KMS-11 (cell line): ENCODE measurements around the gene FRMPD2.
"Not testable (repeated sequence)": the region's sequence is repeated elsewhere in the genome, so short reads cannot be mapped to it uniquely, and the experiment has no call there.

Experiments
- H2AFZ ChIP-seq: fragments of 200-600 bp; sonication (generic); 2 replicates; pipeline ENCODE4 v1.6.1; 2016; ENCODE audit warnings: antibody characterized with exemption, mixed run types, low read depth
- H3K27ac ChIP-seq: fragments of 200-600 bp; sonication (generic); 2 replicates; pipeline ENCODE4 v1.6.1; 2016; ENCODE audit warnings: mild to moderate bottlenecking, mixed run types
- H3K27me3 ChIP-seq: fragments of 200-600 bp; sonication (generic); 2 replicates; pipeline ENCODE4 v1.6.1; 2017; ENCODE audit warnings: mild to moderate bottlenecking, low read depth, mixed run types, moderate library complexity; ENCODE audit not compliant: insufficient read depth
- H3K36me3 ChIP-seq: fragments of 200-600 bp; sonication (generic); 2 replicates; pipeline ENCODE4 v1.6.1; 2017; ENCODE audit warnings: mild to moderate bottlenecking, mixed run types; ENCODE audit not compliant: insufficient read depth
- H3K4me1 ChIP-seq: fragments of 200-600 bp; sonication (generic); 2 replicates; pipeline ENCODE4 v1.6.1; 2016; ENCODE audit warnings: mild to moderate bottlenecking, low read depth, mixed run types; ENCODE audit not compliant: poor library complexity, severe bottlenecking
- H3K4me2 ChIP-seq: fragments of 200-600 bp; sonication (generic); 2 replicates; pipeline ENCODE4 v1.7.0; 2016; ENCODE audit warnings: mild to moderate bottlenecking, mixed run types
- H3K4me3 ChIP-seq: fragments of 200-600 bp; sonication (generic); IDR thresholded peaks from 2 replicates; pipeline ENCODE4 v1.6.1; 2017; ENCODE audit warnings: low read depth, low read length, mixed read lengths; ENCODE audit not compliant: insufficient read depth
- H3K79me2 ChIP-seq: fragments of 200-600 bp; sonication (generic); 2 replicates; pipeline ENCODE4 v1.6.1; 2016; ENCODE audit warnings: low read depth, mixed run types; ENCODE audit not compliant: insufficient read depth
- H3K9ac ChIP-seq: fragments of 200-600 bp; sonication (generic); 2 replicates; pipeline ENCODE4 v1.6.1; 2016; ENCODE audit warnings: mild to moderate bottlenecking, mixed run types
- H4K20me1 ChIP-seq: fragments of 200-600 bp; sonication (generic); 2 replicates; pipeline ENCODE4 v1.6.1; 2016; ENCODE audit warnings: mild to moderate bottlenecking, mixed run types; ENCODE audit not compliant: insufficient read depth

The FRMPD2 gene

GRCh38 chr10:48122618-48123017 is 151.9 kb downstream of the FRMPD2 start:
- not testable (repeated sequence) for H3K4me3 ChIP-seq, H3K4me2 ChIP-seq, H3K27ac ChIP-seq, H3K27me3 ChIP-seq, H3K79me2 ChIP-seq, H4K20me1 ChIP-seq, H3K36me3 ChIP-seq, H3K9ac ChIP-seq, H3K4me1 ChIP-seq, H2AFZ ChIP-seq

GRCh38 chr10:48110277-48110676 is 164.2 kb downstream of the FRMPD2 start:
- not testable (repeated sequence) for H3K27me3 ChIP-seq, H2AFZ ChIP-seq, H3K9ac ChIP-seq, H4K20me1 ChIP-seq, H3K27ac ChIP-seq, H3K36me3 ChIP-seq, H3K4me2 ChIP-seq, H3K4me3 ChIP-seq, H3K4me1 ChIP-seq, H3K79me2 ChIP-seq
